Measurements from ENCODE around the gene SND1.

The SND1 gene

GRCh38 chr7:127986581-127987521, 334.9 kb downstream of the SND1 start:
- Histone ChIP-seq H3K27ac (replicated peaks) (no peak overlapping the region), H3K27me3 (ENCODE audit: insufficient read depth, poor library complexity, severe bottlenecking) (no peaks in the 10 kb centered on the region)
- no peak for DNase-seq (ENCODE audit: low read depth in 1 of 2, low spot score in 1 of 2)

GRCh38 chr7:127988751-127989150, 336.8 kb downstream of the SND1 start:
- Histone ChIP-seq H3K4me3 (replicated peaks; ENCODE audit: insufficient read depth, low read length) (no peak overlapping the region), H3K27ac (replicated peaks) (no peak overlapping the region), H3K27me3 (ENCODE audit: insufficient read depth, poor library complexity, severe bottlenecking) (no peaks in the 10 kb centered on the region)
- no peak for DNase-seq (ENCODE audit: low read depth in 1 of 2, low spot score in 1 of 2)
- TF ChIP-seq POLR2AphosphoS5 (IDR thresholded peaks at IDR 0.05; ENCODE audit: low read depth) = no peak
- TF ChIP-seq GABPA (IDR thresholded peaks at IDR 0.05; ENCODE audit: low read depth) = no peak
- no peak for TF ChIP-seq SPI1 (IDR thresholded peaks at IDR 0.05; ENCODE audit: borderline replicate concordance, low read depth)

More at GRCh38 chr7:127986581-127987521, 334.9 kb downstream of the SND1 start:
- TF ChIP-seq CTCF (IDR thresholded peaks at IDR 0.05; ENCODE audit: insufficient read depth, low read length) (no peak), GABPA (IDR thresholded peaks at IDR 0.05; ENCODE audit: low read depth) (no peak)
- H3K4me3 ChIP-seq (replicated peaks; ENCODE audit: insufficient read depth, low read length) = no peak overlapping the region

- TF ChIP-seq CTCF (IDR thresholded peaks at IDR 0.05; ENCODE audit: insufficient read depth, low read length) (no peak), REST (IDR thresholded peaks at IDR 0.05; ENCODE audit: insufficient replicate concordance, low read depth) (no peak), POLR2AphosphoS5 (IDR thresholded peaks at IDR 0.05; ENCODE audit: low read depth) (no peak), SPI1 (IDR thresholded peaks at IDR 0.05; ENCODE audit: borderline replicate concordance, low read depth) (no peak), GABPA (IDR thresholded peaks at IDR 0.05; ENCODE audit: low read depth) (no peak)
- no peak overlapping the region for H3K27ac ChIP-seq (replicated peaks)
Observed at GRCh38 chr7:127993317-127993716, 341.3 kb downstream of the SND1 start.

GRCh38 chr7:127993987-127994386, 342.0 kb downstream of the SND1 start:
- no peaks in the 10 kb centered on the region for H3K27me3 ChIP-seq (ENCODE audit: insufficient read depth, poor library complexity, severe bottlenecking)
- DNase-seq (ENCODE audit: low read depth in 1 of 2, low spot score in 1 of 2) = no peak
- TF ChIP-seq POLR2AphosphoS5 (IDR thresholded peaks at IDR 0.05; ENCODE audit: low read depth) (no peak), GABPA (IDR thresholded peaks at IDR 0.05; ENCODE audit: low read depth) (no peak), SPI1 (IDR thresholded peaks at IDR 0.05; ENCODE audit: borderline replicate concordance, low read depth) (no peak), REST (IDR thresholded peaks at IDR 0.05; ENCODE audit: insufficient replicate concordance, low read depth) (no peak), CTCF (IDR thresholded peaks at IDR 0.05; ENCODE audit: insufficient read depth, low read length) (no peak)
- H3K4me3 ChIP-seq (replicated peaks; ENCODE audit: insufficient read depth, low read length) = no peak overlapping the region
- no peak overlapping the region for H3K27ac ChIP-seq (replicated peaks)

More at GRCh38 chr7:127993317-127993716, 341.3 kb downstream of the SND1 start:
- H3K4me3 ChIP-seq (replicated peaks; ENCODE audit: insufficient read depth, low read length) = no peak overlapping the region
- no peaks in the 10 kb centered on the region for H3K27me3 ChIP-seq (ENCODE audit: insufficient read depth, poor library complexity, severe bottlenecking)
- no peak for DNase-seq (ENCODE audit: low read depth in 1 of 2, low spot score in 1 of 2)

All from HL-60 (cell line).